Measurements from ENCODE around the gene HOXA7. TPM values are rescaled to one million over a fixed set of nuclear protein-coding genes. Genes with fewer than 3 reads are reported as not detected.

Gene HOXA7
- total RNA-seq, 2 donors from 2014 or later, result 0.28 to 0.54 TPM

- Histone ChIP-seq H3K4me1 (ENCODE audit: control insufficient read depth in 1 of 2, low read depth in 2 of 2) (peaks cover 0 to 27% of the 10 kb centered on the region in 2 donors), H3K4me3 (peak overlapping the region; percentile 84), H3K36me3 (peaks cover 11% of the 10 kb centered on the region), H3K9me3 (no peaks in the 10 kb centered on the region), H3K27me3 (replicated peaks; ENCODE audit: insufficient read depth) (no peaks in the 10 kb centered on the region), H3K27ac (peak overlapping the region; percentile 95 to 97)
- TF ChIP-seq CTCF (IDR thresholded peaks at IDR 0.05), result peak; percentile 47
- DNase-seq (ENCODE audit: low spot score), result no peak
- ATAC-seq (ENCODE audit: insufficient number of reproducible peaks, low FRiP score, low read depth), result no peak
Measured at GRCh38 chr7:27141923-27142579, 14.4 kb downstream of the HOXA7 start.

- Histone ChIP-seq H3K27me3 (replicated peaks; ENCODE audit: insufficient read depth) (no peaks in the 10 kb centered on the region), H3K27ac (peak overlapping the region; percentile 95 to 97), H3K4me1 (ENCODE audit: control insufficient read depth in 1 of 2, low read depth in 2 of 2) (peaks cover 5 to 26% of the 10 kb centered on the region in 2 donors), H3K36me3 (peaks cover 11% of the 10 kb centered on the region), H3K4me3 (peak overlapping the region; percentile 84), H3K9me3 (no peaks in the 10 kb centered on the region)
- ATAC-seq (ENCODE audit: insufficient number of reproducible peaks, low FRiP score, low read depth) (no peak), DNase-seq (ENCODE audit: low spot score) (no peak)
- no peak for TF ChIP-seq CTCF (IDR thresholded peaks at IDR 0.05)
Measured at GRCh38 chr7:27141137-27141922, 15.1 kb downstream of the HOXA7 start.

- H3K36me3 ChIP-seq, result peaks cover 9% of the 10 kb centered on the region
- no peak for TF ChIP-seq CTCF (IDR thresholded peaks at IDR 0.05)
- ATAC-seq (ENCODE audit: insufficient number of reproducible peaks, low FRiP score, low read depth) (no peak), DNase-seq (ENCODE audit: low spot score) (no peak)
- H3K27ac ChIP-seq, result peak overlapping the region; percentile 66 to 95
- peak overlapping the region; percentile 48 for H3K4me3 ChIP-seq
- no peaks in the 10 kb centered on the region for H3K9me3 ChIP-seq
- no peaks in the 10 kb centered on the region for H3K27me3 ChIP-seq (replicated peaks; ENCODE audit: insufficient read depth)
- H3K4me1 ChIP-seq (ENCODE audit: control insufficient read depth in 1 of 2, low read depth in 2 of 2), result peaks cover 7 to 33% of the 10 kb centered on the region in 2 donors
Measured at GRCh38 chr7:27140126-27140857, 16.2 kb downstream of the HOXA7 start.

- ATAC-seq (ENCODE audit: insufficient number of reproducible peaks, low FRiP score, low read depth), result no peak
- no peak for TF ChIP-seq CTCF (IDR thresholded peaks at IDR 0.05)
- H3K27ac ChIP-seq, result peak overlapping the region; percentile 66 to 95
- peaks cover 7 to 33% of the 10 kb centered on the region in 2 donors for H3K4me1 ChIP-seq (ENCODE audit: control insufficient read depth in 1 of 2, low read depth in 2 of 2)
- H3K36me3 ChIP-seq, result peaks cover 3% of the 10 kb centered on the region
- peak overlapping the region; percentile 48 for H3K4me3 ChIP-seq
- H3K9me3 ChIP-seq, result no peaks in the 10 kb centered on the region
- no peak for DNase-seq (ENCODE audit: low spot score)
- H3K27me3 ChIP-seq (replicated peaks; ENCODE audit: insufficient read depth), result no peaks in the 10 kb centered on the region
Measured at GRCh38 chr7:27139334-27140125, 16.9 kb downstream of the HOXA7 start.
